Measurements from ENCODE around the gene BPGM.

BPGM gene

DNA sequence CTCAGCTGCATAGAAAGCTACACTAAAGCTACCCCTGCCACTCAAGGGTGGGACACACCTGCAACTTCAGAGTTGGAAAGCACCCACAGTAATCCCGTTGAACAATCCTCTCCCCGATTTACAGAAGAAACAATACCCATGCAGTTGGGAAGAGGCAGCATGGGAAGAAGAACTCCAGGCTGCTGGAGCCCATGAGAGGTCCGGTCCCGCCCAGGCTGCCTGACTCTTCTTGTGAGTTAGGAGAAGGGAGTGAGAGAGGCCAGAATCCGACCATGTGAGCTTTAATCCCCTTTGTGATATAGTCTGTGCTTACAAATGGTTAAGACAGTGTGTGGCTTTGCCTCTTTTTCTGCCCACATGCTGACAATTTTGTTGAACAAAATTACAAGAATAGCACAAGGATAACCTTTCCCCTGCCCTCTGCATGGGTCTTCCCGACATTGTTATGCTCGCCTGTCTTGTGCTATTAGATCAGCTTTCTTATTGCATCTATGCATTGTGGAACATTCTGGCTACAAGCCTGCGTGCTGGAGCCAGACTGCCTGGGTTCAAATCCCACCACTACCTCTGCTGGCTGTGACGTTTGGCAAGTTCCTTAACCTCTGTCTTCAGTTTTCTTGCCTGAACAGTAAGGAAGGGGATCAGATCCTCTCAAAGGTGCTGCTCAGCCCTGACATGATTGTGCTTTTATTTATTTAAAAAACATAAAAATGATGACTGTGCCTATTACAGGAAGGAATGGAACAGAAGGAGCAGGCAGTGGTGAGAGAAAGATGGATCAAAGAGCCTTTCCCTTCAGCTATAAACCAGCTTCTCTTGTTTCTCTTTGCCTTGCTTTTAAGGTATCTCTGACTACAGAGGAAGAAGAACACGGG lies 56.0 kb downstream of the BPGM start:
- Histone ChIP-seq H3K36me3 (ENCODE audit: insufficient read depth, low read length) (no peaks in the 10 kb centered on the region), H3K4me2 (ENCODE audit: insufficient read depth, low read length) (no peak overlapping the region), H3K9me3 (ENCODE audit: insufficient read depth, low read length, severe bottlenecking) (no peaks in the 10 kb centered on the region), H4K20me1 (ENCODE audit: insufficient read depth, low read length) (no peaks in the 10 kb centered on the region), H3K4me1 (ENCODE audit: insufficient read depth, low read length) (no peaks in the 10 kb centered on the region), H3K27me3 (ENCODE audit: insufficient read depth, low read length, poor library complexity) (peaks cover 15% of the 10 kb centered on the region), H3K9ac (ENCODE audit: low read depth, low read length) (no peak overlapping the region), H3K27ac (ENCODE audit: low read length) (no peak overlapping the region), H3K4me3 (ENCODE audit: low read depth in 1 of 2, low read length in 2 of 2) (no peak overlapping the region), H2AFZ (ENCODE audit: low read depth, low read length) (no peak overlapping the region), H3K79me2 (ENCODE audit: insufficient read depth, low read length) (no peaks in the 10 kb centered on the region)
- no peak for ATAC-seq (ENCODE audit: insufficient read depth, low read depth)
- DNase-seq, result no peak
- TF ChIP-seq EZH2 (IDR thresholded peaks at IDR 0.05; ENCODE audit: borderline replicate concordance, low read depth, low read length, severe bottlenecking), result no peak
- TF ChIP-seq, protein P1, sequence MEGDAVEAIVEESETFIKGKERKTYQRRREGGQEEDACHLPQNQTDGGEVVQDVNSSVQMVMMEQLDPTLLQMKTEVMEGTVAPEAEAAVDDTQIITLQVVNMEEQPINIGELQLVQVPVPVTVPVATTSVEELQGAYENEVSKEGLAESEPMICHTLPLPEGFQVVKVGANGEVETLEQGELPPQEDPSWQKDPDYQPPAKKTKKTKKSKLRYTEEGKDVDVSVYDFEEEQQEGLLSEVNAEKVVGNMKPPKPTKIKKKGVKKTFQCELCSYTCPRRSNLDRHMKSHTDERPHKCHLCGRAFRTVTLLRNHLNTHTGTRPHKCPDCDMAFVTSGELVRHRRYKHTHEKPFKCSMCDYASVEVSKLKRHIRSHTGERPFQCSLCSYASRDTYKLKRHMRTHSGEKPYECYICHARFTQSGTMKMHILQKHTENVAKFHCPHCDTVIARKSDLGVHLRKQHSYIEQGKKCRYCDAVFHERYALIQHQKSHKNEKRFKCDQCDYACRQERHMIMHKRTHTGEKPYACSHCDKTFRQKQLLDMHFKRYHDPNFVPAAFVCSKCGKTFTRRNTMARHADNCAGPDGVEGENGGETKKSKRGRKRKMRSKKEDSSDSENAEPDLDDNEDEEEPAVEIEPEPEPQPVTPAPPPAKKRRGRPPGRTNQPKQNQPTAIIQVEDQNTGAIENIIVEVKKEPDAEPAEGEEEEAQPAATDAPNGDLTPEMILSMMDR (IDR thresholded peaks at IDR 0.05; ENCODE audit: borderline replicate concordance, extremely low read depth, low read length, poor library complexity, severe bottlenecking), result no peak

DNA sequence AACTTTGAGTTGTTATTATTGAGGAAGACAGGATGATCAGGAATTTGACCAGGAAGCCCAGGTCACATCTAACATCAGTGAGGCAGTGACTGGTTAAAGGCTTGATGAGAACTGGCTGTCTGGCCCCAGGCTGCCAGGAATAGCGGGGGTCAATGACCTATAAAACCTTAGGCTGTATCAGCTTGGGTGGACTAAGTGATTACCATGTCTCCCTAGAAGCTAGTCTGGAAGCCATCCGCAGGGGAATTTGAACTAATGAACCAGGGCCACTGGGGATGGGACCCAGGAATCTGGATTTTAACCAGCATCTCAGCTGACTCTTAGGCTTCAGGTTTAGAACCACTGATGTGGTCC lies 56.6 kb downstream of the BPGM start:
- no peak for ATAC-seq (ENCODE audit: insufficient read depth, low read depth)
- H4K20me1 ChIP-seq (ENCODE audit: insufficient read depth, low read length), result no peaks in the 10 kb centered on the region
- H3K9me3 ChIP-seq (ENCODE audit: insufficient read depth, low read length, severe bottlenecking), result no peaks in the 10 kb centered on the region
- no peak overlapping the region for H3K9ac ChIP-seq (ENCODE audit: low read depth, low read length)
- no peaks in the 10 kb centered on the region for H3K4me1 ChIP-seq (ENCODE audit: insufficient read depth, low read length)
- no peak overlapping the region for H3K4me2 ChIP-seq (ENCODE audit: insufficient read depth, low read length)
- H3K36me3 ChIP-seq (ENCODE audit: insufficient read depth, low read length), result no peaks in the 10 kb centered on the region
- no peak overlapping the region for H2AFZ ChIP-seq (ENCODE audit: low read depth, low read length)
- H3K79me2 ChIP-seq (ENCODE audit: insufficient read depth, low read length), result no peaks in the 10 kb centered on the region
- peaks cover 13% of the 10 kb centered on the region for H3K27me3 ChIP-seq (ENCODE audit: insufficient read depth, low read length, poor library complexity)
- H3K4me3 ChIP-seq (ENCODE audit: low read depth in 1 of 2, low read length in 2 of 2), result no peak overlapping the region
- no peak for DNase-seq
- TF ChIP-seq, protein P1 (IDR thresholded peaks at IDR 0.05; ENCODE audit: borderline replicate concordance, extremely low read depth, low read length, poor library complexity, severe bottlenecking), result no peak
- no peak for TF ChIP-seq EZH2 (IDR thresholded peaks at IDR 0.05; ENCODE audit: borderline replicate concordance, low read depth, low read length, severe bottlenecking)
- no peak overlapping the region for H3K27ac ChIP-seq (ENCODE audit: low read length)

DNA sequence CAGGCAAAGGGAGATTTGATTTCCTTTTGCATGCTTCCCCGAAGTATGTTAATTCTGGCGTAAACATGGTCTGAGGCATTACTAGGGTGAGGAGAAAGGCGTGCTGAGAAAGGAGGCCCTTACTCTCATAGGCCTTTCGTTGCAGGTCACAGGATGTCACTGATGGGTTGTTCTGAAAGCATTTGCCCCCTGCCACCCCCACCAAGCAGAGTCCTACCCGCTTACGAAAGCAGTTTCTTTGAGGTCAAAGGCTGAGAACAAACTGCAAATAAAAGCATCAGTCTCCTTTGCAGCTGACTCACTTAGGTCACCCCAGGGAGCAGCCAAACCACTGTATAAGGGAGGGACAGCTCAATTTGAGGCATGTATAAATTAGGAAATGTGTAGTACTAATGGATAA lies 57.1 kb downstream of the BPGM start:
- Histone ChIP-seq H3K4me1 (ENCODE audit: insufficient read depth, low read length) (no peaks in the 10 kb centered on the region), H3K27me3 (ENCODE audit: insufficient read depth, low read length, poor library complexity) (peaks cover 13% of the 10 kb centered on the region), H3K27ac (ENCODE audit: low read length) (no peak overlapping the region), H3K79me2 (ENCODE audit: insufficient read depth, low read length) (no peaks in the 10 kb centered on the region), H3K4me3 (ENCODE audit: low read depth in 1 of 2, low read length in 2 of 2) (no peak overlapping the region), H3K9ac (ENCODE audit: low read depth, low read length) (no peak overlapping the region), H3K36me3 (ENCODE audit: insufficient read depth, low read length) (no peaks in the 10 kb centered on the region), H4K20me1 (ENCODE audit: insufficient read depth, low read length) (no peaks in the 10 kb centered on the region), H2AFZ (ENCODE audit: low read depth, low read length) (no peak overlapping the region), H3K4me2 (ENCODE audit: insufficient read depth, low read length) (no peak overlapping the region), H3K9me3 (ENCODE audit: insufficient read depth, low read length, severe bottlenecking) (no peaks in the 10 kb centered on the region)
- TF ChIP-seq, protein P1 (IDR thresholded peaks at IDR 0.05; ENCODE audit: borderline replicate concordance, extremely low read depth, low read length, poor library complexity, severe bottlenecking), result no peak
- TF ChIP-seq EZH2 (IDR thresholded peaks at IDR 0.05; ENCODE audit: borderline replicate concordance, low read depth, low read length, severe bottlenecking), result no peak
- ATAC-seq (ENCODE audit: insufficient read depth, low read depth), result no peak
- no peak for DNase-seq
